Measurements from ENCODE around the gene NT5M.

The NT5M gene

GRCh38 chr17:17315142-17315821, 12.1 kb downstream of the NT5M start:
- TF ChIP-seq CTCF (IDR thresholded peaks at IDR 0.05), result no peak
- no peak overlapping the region for H3K4me3 ChIP-seq
- DNase-seq (ENCODE audit: low spot score), result peak; percentile 28
- H3K27ac ChIP-seq, result no peak overlapping the region

GRCh38 chr17:17320188-17320910, 17.2 kb downstream of the NT5M start:
- no peak overlapping the region for H3K27ac ChIP-seq
- peak; percentile 47 for DNase-seq (ENCODE audit: low spot score)
- no peak for TF ChIP-seq CTCF (IDR thresholded peaks at IDR 0.05)
- H3K4me3 ChIP-seq, result no peak overlapping the region

GRCh38 chr17:17320911-17321220, 17.7 kb downstream of the NT5M start:
- DNase-seq (ENCODE audit: low spot score), result no peak
- TF ChIP-seq CTCF (IDR thresholded peaks at IDR 0.05), result no peak
- no peak overlapping the region for H3K4me3 ChIP-seq
- no peak overlapping the region for H3K27ac ChIP-seq

- no peak for TF ChIP-seq CTCF (IDR thresholded peaks at IDR 0.05)
- H3K4me3 ChIP-seq, result no peak overlapping the region
- peak; percentile 49 for DNase-seq (ENCODE audit: low spot score)
- H3K27ac ChIP-seq, result no peak overlapping the region
Observed at GRCh38 chr17:17321356-17322025, 18.3 kb downstream of the NT5M start.

- no peak for DNase-seq (ENCODE audit: low spot score)
- Histone ChIP-seq H3K4me3 (no peak overlapping the region), H3K27ac (no peak overlapping the region)
- no peak for TF ChIP-seq CTCF (IDR thresholded peaks at IDR 0.05)
Observed at GRCh38 chr17:17322516-17323510, 19.6 kb downstream of the NT5M start.

- DNase-seq (ENCODE audit: low spot score), result no peak
- no peak for TF ChIP-seq CTCF (IDR thresholded peaks at IDR 0.05)
- Histone ChIP-seq H3K4me3 (no peak overlapping the region), H3K27ac (no peak overlapping the region)
Observed at GRCh38 chr17:17324616-17325015, 21.4 kb downstream of the NT5M start.

Data from coronary artery (tissue), 2 donors.